Bronchus fibroblast of lung (primary cell): ENCODE measurements around the gene ELL3. TPM values are rescaled to one million over a fixed set of nuclear protein-coding genes. Genes with fewer than 3 reads are reported as not detected.

Experiments used
- total RNA-seq: library from RNA; depleted of rRNA; stranded (reverse); fragments of >200 nt; gene quantifications from 2 replicates; pipeline ENCODE4 v1.2.3, GENCODE V29; 2015

Gene ELL3
- total RNA-seq = 2.2 and 3.4 TPM in 2 replicates

GRCh38 chr15:43776718-43777266 is at the start of gene ELL3:
Gene ELL3 (minus strand): TSS chr15:43776966. CDS start chr15:43776901, 65 bp downstream.

GRCh38 chr15:43824302-43825246 is 47.8 kb upstream of the ELL3 start, which contains the start of gene MFAP1:
Gene MFAP1 (minus strand): TSS chr15:43824690. CDS start chr15:43824569, 121 bp downstream.

GRCh38 chr15:43800286-43801141 is 23.7 kb upstream of the ELL3 start, which contains the start of gene HYPK:
Gene HYPK (plus strand): TSS chr15:43800599. CDS start chr15:43800623, 24 bp downstream.

GRCh38 chr15:43799945-43800285 is 23.1 kb upstream of the ELL3 start, which contains the start of gene SERINC4:
Gene SERINC4 (minus strand): TSS chr15:43800220. CDS start chr15:43799986, 234 bp downstream.

GRCh38 chr15:43791993-43792760 is 15.4 kb upstream of the ELL3 start, which contains the start of gene SERF2:
Gene SERF2 (plus strand): TSS chr15:43792320. CDS start chr15:43792377, 57 bp downstream.

GRCh38 chr15:43746245-43746902 is 30.4 kb downstream of the ELL3 start, which contains the start of gene PDIA3:
Gene PDIA3 (plus strand): TSS chr15:43746438. CDS start chr15:43746540, 102 bp downstream.

Other genes starting within 250 kb of the ELL3 start
- 4.3 and 7.4 TPM in 2 replicates for gene PPIP5K1, start 186.8 kb downstream of the ELL3 start, total RNA-seq
- not detected in 2 replicates for gene CKMT1B, start 182.9 kb downstream of the ELL3 start, total RNA-seq
- gene STRC, start 158.2 kb downstream of the ELL3 start, total RNA-seq = not detected in 2 replicates
- 0.15 and 0.17 TPM in 2 replicates for gene CATSPER2, start 128.1 kb downstream of the ELL3 start, total RNA-seq
- not detected in 2 replicates for gene CKMT1A, start 83.1 kb downstream of the ELL3 start, total RNA-seq
- 157 and 161 TPM in 2 replicates for gene PDIA3, start 30.5 kb downstream of the ELL3 start, total RNA-seq
- 935 and 1,279 TPM in 2 replicates for gene SERF2, start 15.4 kb upstream of the ELL3 start, total RNA-seq
- gene SERINC4, start 23.3 kb upstream of the ELL3 start, total RNA-seq = 0.15 TPM in 1 of 2 replicates, not detected in the other
- gene HYPK, start 23.6 kb upstream of the ELL3 start, total RNA-seq = 24.4 and 35.7 TPM in 2 replicates
- 14.9 and 16.1 TPM in 2 replicates for gene MFAP1, start 47.7 kb upstream of the ELL3 start, total RNA-seq
- 26.9 and 27.9 TPM in 2 replicates for gene WDR76, start 50.0 kb upstream of the ELL3 start, total RNA-seq